ENCODE data around the gene ST8SIA2.

ST8SIA2 gene

DNA sequence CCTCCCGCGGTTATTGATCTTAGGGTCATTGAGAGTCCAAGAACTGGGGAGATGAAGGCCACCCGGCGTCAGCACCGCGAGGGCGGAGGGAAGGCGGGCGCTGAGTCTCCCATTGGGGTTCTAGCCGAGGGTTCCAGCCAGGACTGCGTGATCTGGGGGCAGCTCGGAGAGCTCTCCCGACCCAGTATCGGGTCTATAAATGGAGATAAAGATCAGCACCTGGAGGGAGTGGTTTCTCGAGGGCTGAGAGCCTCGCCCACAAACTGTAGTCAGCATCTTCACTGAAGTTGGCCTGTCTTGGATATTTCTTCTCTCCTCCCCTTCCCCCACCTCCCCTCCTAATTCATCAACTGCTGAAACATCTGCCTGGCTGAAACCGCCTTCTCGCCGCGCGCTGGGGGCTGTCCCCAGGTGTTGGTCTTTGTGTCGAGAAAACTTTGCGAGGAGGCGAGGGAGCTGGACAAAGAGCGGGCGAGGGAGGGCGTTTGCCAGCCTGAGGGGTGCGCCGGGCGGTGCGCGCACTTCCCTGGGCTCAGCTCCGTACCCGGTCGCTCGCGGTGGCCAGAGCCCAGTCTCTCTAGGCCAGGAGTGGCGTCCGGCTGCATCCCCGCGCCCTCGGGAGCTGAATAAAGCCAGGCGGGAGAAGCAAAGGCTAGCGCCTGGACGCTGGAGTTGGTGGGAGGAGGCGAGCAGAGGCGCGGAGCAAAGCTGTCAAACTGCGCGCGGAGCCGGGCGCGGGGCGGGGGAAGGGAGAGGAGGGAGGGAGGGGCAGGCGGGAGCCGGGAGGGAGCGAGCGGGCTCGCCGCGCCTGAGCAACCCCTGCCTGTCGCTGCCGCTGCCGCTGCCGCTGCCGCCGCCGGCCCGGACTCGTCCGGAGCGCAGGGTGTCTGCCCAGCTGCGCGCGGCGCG is at the start of gene ST8SIA2:
TSS of gene ST8SIA2 (plus strand) at position 811 of the 909 bp plus-strand sequence. CDS start 184 bp downstream, outside the sequence.
- DNase-seq, result no peak

DNA sequence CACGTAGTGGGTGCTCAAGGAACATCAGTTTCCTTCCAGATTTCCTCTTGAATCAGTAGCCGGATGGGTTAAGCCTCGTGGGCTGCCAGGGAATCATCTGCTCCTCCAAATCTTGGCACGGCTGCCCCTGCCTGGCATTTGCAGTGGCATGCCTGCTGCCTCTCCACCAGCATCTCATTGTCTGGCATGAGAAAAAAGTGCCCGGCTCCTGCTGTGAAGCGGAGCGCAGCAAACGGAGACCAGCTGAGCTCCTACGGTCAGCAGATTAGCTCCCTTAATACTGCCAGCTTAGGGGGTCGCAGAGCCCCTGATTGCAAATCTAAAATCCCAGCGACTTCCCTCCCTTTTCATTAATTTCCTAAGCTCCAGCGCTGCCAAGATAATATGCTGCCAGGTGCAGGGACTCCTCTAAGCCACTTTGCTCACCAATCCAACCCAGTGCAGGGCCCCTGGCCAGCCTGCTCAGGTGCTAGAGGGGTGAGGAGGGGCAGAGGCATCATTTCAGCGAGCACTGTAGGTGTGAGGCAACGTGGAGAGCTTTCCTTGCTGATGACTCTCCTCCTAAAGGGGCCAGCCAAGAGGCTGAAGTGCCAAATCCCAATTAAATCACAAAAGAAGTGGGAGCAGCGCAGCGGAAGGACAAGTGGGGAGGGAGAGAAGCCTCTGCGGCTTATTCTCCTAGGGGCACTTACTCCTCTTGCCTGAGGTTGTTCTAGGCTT is 49.6 kb upstream of the ST8SIA2 start:
- no peak for DNase-seq

DNA sequence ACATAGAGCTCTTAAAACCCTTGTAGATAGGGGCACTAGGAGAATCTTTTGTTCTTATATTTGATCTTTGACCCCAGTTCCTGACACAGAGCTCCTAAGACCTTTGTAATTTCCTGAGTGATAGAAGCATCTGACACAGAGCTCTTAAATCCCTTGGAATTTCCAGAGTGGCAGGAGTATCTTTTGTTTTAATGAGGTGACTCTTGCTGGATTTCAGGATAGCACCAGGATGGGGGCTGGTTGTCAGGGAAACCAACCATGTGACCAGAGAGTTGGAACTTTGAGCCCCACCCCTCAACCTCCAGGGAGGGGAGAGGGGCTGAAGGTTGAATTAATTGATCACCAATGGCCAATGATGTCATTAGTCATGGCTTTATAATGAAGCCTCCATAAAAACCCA is 47.6 kb upstream of the ST8SIA2 start:
- no peak for DNase-seq

GRCh38 chr15:92355307-92355706 is 38.4 kb upstream of the ST8SIA2 start:
- DNase-seq, result no peak

- DNase-seq, result no peak
Measured at GRCh38 chr15:92361321-92362000, 32.2 kb upstream of the ST8SIA2 start.

DNA sequence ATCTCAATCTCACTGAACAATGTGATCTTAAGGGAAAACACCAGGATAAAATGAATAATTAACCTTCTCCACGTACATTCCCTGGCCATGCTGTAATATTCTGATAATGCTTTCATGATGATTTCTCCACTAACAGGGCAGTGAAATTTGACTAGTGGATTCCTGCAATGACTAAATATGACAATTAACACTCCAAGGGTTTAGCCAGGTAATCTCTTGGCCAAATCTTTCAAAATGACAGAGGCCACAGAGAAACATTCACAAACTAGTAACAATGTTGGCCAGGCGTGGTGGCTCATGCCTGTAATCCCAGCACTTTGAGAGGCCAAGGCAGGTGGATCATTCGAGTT is 31.7 kb upstream of the ST8SIA2 start:
- no peak for DNase-seq

DNA sequence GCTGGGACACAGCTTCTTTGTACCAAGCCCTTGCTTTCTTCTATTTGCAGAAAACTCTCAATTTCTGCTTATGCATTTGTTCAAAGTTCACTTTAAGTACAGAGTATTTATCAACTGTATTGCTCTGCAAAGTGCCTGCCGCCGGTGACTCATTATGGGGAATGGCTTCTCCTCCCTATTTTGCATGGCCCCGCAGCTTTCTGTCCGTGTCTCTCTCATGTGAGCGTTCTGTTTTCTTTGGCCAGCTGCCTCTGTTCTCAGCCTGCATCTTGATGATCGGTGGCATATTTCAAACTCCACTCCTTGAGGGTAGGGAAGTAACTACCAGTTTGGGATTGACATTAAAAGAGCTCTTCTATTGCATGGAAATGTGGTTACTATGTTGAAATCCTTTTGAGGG is 28.6 kb upstream of the ST8SIA2 start:
- DNase-seq, result no peak

GRCh38 chr15:92365906-92366305 is 27.8 kb upstream of the ST8SIA2 start:
- no peak for DNase-seq

- DNase-seq, result no peak
Measured at GRCh38 chr15:92366381-92366780, 27.3 kb upstream of the ST8SIA2 start.

DNA sequence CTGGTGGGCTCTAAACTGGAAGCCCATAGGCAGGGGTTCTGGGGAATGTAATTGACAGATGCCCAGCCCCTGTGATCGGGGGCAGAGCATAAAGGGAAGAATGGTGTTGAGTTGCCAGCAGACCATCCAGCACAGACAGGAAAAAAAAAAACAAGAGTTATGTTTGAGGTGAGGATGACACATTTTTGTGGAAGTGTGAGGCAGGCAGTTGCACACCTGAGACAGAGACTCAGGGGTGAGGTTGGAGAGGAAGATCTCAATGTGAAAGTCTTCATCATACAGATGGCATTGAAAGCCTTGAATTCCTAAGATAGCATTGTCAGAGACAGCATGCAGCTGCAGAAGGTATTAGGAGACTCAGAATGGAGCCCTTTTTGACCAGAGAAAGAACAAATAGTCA is 18.6 kb upstream of the ST8SIA2 start:
- DNase-seq, result no peak

DNA sequence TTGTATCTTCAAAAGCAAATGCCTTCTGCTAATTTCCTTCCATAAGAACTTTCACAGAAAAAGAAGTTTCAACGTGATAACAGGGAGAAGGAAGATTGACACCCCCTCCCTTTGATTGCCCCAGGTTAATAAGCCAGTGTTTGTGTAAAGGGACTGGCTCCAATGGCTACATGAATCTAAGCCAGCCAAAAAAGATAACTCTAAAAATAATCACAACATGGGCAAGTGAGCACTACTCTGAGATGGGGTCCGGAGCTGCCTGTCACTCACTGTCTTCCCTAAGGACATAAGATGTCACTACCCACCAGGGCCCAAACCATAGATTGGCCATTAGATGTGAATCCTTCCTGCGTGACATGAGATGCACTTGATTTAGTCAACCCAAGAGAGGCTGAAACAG is 17.6 kb upstream of the ST8SIA2 start:
- DNase-seq, result no peak

- no peak for DNase-seq
Measured at GRCh38 chr15:92377083-92377789, 16.4 kb upstream of the ST8SIA2 start.

- no peak for DNase-seq
Measured at GRCh38 chr15:92383519-92384324, 10.0 kb upstream of the ST8SIA2 start.

GRCh38 chr15:92384381-92384780 is 9.3 kb upstream of the ST8SIA2 start:
- DNase-seq, result no peak

GRCh38 chr15:92385096-92385495 is 8.6 kb upstream of the ST8SIA2 start:
- DNase-seq, result peak; percentile 35

- DNase-seq, result peak; percentile 3
Measured at GRCh38 chr15:92391640-92392039, 2.0 kb upstream of the ST8SIA2 start.

DNA sequence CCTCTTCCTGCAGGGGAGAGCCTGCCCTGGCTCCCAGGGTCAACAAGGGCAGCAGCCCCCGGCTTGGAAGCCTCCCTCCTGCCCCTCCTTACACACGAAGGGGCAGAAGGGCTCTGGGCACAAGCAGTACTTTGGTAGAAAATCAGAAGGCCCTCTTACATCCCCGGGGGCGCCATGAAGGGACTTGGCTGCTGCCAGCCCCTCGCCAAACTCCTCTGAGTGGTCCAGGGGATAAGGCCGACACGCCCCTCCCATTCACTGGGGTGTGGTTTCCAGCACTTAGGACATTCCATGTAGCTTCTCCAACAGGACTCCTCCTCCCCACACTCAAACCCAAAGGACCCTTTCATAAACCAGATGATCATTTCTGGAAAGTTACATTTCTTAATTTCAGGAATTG is 1.2 kb upstream of the ST8SIA2 start:
- DNase-seq, result no peak

- DNase-seq, result no peak
Measured at GRCh38 chr15:92393980-92394308, 263 bp downstream of the ST8SIA2 start.

GRCh38 chr15:92394309-92395097 is 822 bp downstream of the ST8SIA2 start:
- no peak for DNase-seq

GRCh38 chr15:92395098-92395635 is 1.5 kb downstream of the ST8SIA2 start:
- no peak for DNase-seq

Data from EL (cell line).